K562 (cell line): Measurements from ENCODE around the gene MFN1. TPM values are rescaled to one million over a fixed set of nuclear protein-coding genes. Genes with fewer than 3 reads are reported as not detected.

ENCODE experiments used
- ARHGAP35 ChIP-seq: fragments of 450-650 bp; IDR thresholded peaks from 2 replicates; pipeline ENCODE4 v1.6.1; 2018; ENCODE audit not compliant: partially characterized antibody
- CBFA2T2 ChIP-seq: fragments of 450-650 bp; conservative IDR thresholded peaks from 2 replicates; pipeline ENCODE4 v1.6.1; 2017; ENCODE audit warnings: mild to moderate bottlenecking
- ESRRB ChIP-seq: fragments of 250-450 bp; sonication (Bioruptor Pico); IDR thresholded peaks from 2 replicates; pipeline ENCODE4 v1.5.0; 2020; ENCODE audit warnings: mild to moderate bottlenecking, moderate library complexity, borderline replicate concordance
- ETV5 ChIP-seq: sonication (generic); formaldehyde crosslinking; IDR thresholded peaks from 2 replicates; pipeline ENCODE4 v1.4.0; 2020; ENCODE audit warnings: low read depth, mild to moderate bottlenecking, missing genetic modification reagents
- FOXK2 ChIP-seq, 2 experiments: fragments of 450-650 bp; IDR thresholded peaks in 1 of 2; conservative IDR thresholded peaks in 1 of 2; 2 replicates each; pipeline ENCODE4 v1.6.1; 2016; ENCODE audit warnings: low read depth in 2 of 2, mild to moderate bottlenecking in 1 of 2
- GATA2 ChIP-seq: sonication (generic); formaldehyde crosslinking; IDR thresholded peaks from 2 replicates; pipeline ENCODE4 v1.4.0; 2020; ENCODE audit warnings: mild to moderate bottlenecking, missing genetic modification reagents
- NELFE ChIP-seq: IDR thresholded peaks from 2 replicates; pipeline ENCODE4 v1.6.1; 2011; ENCODE audit warnings: mild to moderate bottlenecking; ENCODE audit not compliant: insufficient read depth, insufficient read length
- NR1H2 ChIP-seq: sonication (generic); formaldehyde crosslinking; IDR thresholded peaks from 2 replicates; pipeline ENCODE4 v1.4.0; 2020; ENCODE audit warnings: mild to moderate bottlenecking, missing genetic modification reagents
- PML ChIP-seq: IDR thresholded peaks from 2 replicates; pipeline ENCODE4 v1.6.1; 2012; ENCODE audit warnings: low read length, inconsistent platforms
- PTBP1 ChIP-seq: fragments of 200-400 bp; formaldehyde crosslinking; IDR thresholded peaks from 2 replicates; pipeline ENCODE4 v1.6.1; 2017; ENCODE audit warnings: low read depth, low read length
- RBM39 ChIP-seq: fragments of 200-400 bp; formaldehyde crosslinking; optimal IDR thresholded peaks from 2 replicates; pipeline ENCODE3; 2018; ENCODE audit warnings: low read depth, low read length
- SOX6 ChIP-seq: fragments of 450-650 bp; IDR thresholded peaks from 2 replicates; pipeline ENCODE4 v1.6.1; 2014; ENCODE audit warnings: mild to moderate bottlenecking
- TAF15 ChIP-seq: fragments of 200-400 bp; formaldehyde crosslinking; IDR thresholded peaks from 2 replicates; pipeline ENCODE4 v1.6.1; 2017; ENCODE audit warnings: mild to moderate bottlenecking, low read depth, low read length, moderate library complexity
- TCF7 ChIP-seq: sonication (generic); IDR thresholded peaks from 2 replicates; pipeline ENCODE4 v1.6.1; 2016; ENCODE audit warnings: antibody characterized with exemption, borderline replicate concordance
- TSC22D4 ChIP-seq: fragments of 450-650 bp; IDR thresholded peaks from 2 replicates; pipeline ENCODE4 v1.6.1; 2016; ENCODE audit warnings: missing genetic modification characterization, missing biosample characterization, control low read depth
- polyA plus RNA-seq, 8 experiments: library from polyadenylated mRNA; depleted of rRNA in 4 of 8; stranded (reverse) in 5 of 8; unstranded in 3 of 8; fragments of >200 nt; fragmentation: Nextera tagmentation in 2 of 8; fragmentation: Illumina TruSeq in 1 of 8; extraction: Ambion mirVana in 2 of 8; extraction: Trizol in 1 of 8; gene quantifications; 2 replicates each; pipeline versions ENCODE4 v1.2.1 to v1.2.3, GENCODE V29; 2011 to 2014; ENCODE audit warnings: inconsistent platforms in 1 of 8, missing spikeins in 1 of 8
- total RNA-seq, 7 experiments: library from RNA; depleted of rRNA in 6 of 7; stranded (reverse); fragments of >200 nt in 6 of 7; fragmentation: Illumina TruSeq in 2 of 7; extraction: Trizol in 2 of 7; gene quantifications; 2 replicates each; pipeline versions ENCODE4 v1.2.1 to v1.2.3, GENCODE V29; 2011 to 2021; ENCODE audit warnings: low replicate concordance in 1 of 7
- TF ChIP-seq, protein P1 (sequence below): fragments of 250-450 bp; sonication (Bioruptor Pico); IDR thresholded peaks from 2 replicates; pipeline ENCODE4 v1.5.0; 2020; ENCODE audit warnings: mild to moderate bottlenecking, borderline replicate concordance
- TF ChIP-seq, protein P2 (sequence below): fragments of 250-450 bp; sonication (Bioruptor Pico); IDR thresholded peaks from 2 replicates; pipeline ENCODE4 v1.5.0; 2020; ENCODE audit warnings: mild to moderate bottlenecking
- TF ChIP-seq, protein P3 (sequence below), 2 experiments: fragments of 150-350 bp in 1 of 2; IDR thresholded peaks; 2 replicates each; pipeline ENCODE4 v1.6.1; 2012 to 2016; ENCODE audit warnings: low read depth in 2 of 2, low read length in 2 of 2, mild to moderate bottlenecking in 1 of 2, moderate library complexity in 1 of 2
- TF ChIP-seq, protein P4 (sequence below): fragments of 200-400 bp; formaldehyde crosslinking; IDR thresholded peaks from 2 replicates; pipeline ENCODE4 v1.6.1; 2017; ENCODE audit warnings: mild to moderate bottlenecking, low read depth, low read length, moderate library complexity

The MFN1 gene
- total and polyA plus RNA-seq, 9 of the 15 experiments (the other 6 are each of a cell fraction or from before 2014, with no cell fraction given): 10.5 to 42.7 (median 22.6) TPM

DNA sequence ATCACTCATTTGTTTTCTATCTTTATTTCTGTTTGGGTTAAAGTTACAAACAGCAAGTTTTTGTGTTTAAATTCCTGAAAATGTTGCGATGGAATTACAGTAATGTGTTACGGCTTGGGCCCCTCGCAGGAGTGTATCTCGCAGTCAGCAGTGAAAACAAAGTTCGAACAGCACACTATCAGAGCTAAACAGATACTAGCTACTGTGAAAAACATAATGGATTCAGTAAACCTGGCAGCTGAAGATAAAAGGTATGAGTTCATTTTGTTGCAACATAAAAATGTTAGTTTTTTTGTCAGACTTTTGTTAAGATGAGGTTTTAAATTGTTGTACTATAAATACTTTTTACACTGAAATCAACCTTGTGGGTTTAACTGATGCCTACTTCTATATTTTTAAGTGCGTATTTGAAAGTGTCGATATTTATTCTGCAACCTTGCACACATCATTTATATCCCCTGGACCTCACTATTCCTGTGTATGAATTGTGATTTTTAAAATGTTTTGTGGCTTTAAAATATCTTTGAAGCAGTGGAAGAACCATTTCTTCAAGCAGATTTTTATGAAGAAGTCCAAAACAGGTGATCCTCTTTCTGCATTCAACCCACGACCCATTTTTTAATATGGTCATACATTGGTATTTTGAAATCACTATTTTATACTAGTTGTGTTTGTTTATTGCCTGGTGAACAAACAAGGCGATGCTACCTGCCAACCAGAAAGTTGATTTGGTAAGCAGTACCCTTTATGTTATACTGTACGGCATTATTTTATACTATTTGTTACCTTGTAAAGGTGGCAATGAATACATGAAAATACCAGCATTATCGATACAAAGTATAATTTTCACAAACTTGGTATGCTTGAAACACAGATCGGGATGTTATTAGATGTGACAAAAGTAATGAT is 27.8 kb downstream of the MFN1 start (continued):
- TF ChIP-seq, protein P1, sequence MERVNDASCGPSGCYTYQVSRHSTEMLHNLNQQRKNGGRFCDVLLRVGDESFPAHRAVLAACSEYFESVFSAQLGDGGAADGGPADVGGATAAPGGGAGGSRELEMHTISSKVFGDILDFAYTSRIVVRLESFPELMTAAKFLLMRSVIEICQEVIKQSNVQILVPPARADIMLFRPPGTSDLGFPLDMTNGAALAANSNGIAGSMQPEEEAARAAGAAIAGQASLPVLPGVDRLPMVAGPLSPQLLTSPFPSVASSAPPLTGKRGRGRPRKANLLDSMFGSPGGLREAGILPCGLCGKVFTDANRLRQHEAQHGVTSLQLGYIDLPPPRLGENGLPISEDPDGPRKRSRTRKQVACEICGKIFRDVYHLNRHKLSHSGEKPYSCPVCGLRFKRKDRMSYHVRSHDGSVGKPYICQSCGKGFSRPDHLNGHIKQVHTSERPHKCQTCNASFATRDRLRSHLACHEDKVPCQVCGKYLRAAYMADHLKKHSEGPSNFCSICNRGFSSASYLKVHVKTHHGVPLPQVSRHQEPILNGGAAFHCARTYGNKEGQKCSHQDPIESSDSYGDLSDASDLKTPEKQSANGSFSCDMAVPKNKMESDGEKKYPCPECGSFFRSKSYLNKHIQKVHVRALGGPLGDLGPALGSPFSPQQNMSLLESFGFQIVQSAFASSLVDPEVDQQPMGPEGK (CRISPR knock-in tag): no peak
- TF ChIP-seq ARHGAP35 (no peak), FOXK2 (conservative IDR thresholded peaks at IDR 0.05 in 1 of 2, IDR thresholded peaks at IDR 0.05 in 1 of 2; ENCODE audit: low read depth in 2 of 2) (peak; percentile 44 to 56; a peak in 2 of 4 replicates), ESRRB (CRISPR knock-in tag) (no peak), SOX6 (peak; percentile 100), GATA2 (CRISPR knock-in tag) (peak; percentile 94), NR1H2 (no peak), ETV5 (CRISPR knock-in tag) (no peak), RBM39 (no peak), TSC22D4 (tag) (no peak), CBFA2T2 (peak; percentile 97), PTBP1 (no peak), TCF7 (no peak), PML (peak; percentile 99), NELFE (no peak), TAF15 (no peak)
- TF ChIP-seq, protein P2, sequence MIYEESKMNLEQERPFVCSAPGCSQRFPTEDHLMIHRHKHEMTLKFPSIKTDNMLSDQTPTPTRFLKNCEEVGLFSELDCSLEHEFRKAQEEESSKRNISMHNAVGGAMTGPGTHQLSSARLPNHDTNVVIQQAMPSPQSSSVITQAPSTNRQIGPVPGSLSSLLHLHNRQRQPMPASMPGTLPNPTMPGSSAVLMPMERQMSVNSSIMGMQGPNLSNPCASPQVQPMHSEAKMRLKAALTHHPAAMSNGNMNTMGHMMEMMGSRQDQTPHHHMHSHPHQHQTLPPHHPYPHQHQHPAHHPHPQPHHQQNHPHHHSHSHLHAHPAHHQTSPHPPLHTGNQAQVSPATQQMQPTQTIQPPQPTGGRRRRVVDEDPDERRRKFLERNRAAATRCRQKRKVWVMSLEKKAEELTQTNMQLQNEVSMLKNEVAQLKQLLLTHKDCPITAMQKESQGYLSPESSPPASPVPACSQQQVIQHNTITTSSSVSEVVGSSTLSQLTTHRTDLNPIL: no peak
- TF ChIP-seq, protein P3, sequence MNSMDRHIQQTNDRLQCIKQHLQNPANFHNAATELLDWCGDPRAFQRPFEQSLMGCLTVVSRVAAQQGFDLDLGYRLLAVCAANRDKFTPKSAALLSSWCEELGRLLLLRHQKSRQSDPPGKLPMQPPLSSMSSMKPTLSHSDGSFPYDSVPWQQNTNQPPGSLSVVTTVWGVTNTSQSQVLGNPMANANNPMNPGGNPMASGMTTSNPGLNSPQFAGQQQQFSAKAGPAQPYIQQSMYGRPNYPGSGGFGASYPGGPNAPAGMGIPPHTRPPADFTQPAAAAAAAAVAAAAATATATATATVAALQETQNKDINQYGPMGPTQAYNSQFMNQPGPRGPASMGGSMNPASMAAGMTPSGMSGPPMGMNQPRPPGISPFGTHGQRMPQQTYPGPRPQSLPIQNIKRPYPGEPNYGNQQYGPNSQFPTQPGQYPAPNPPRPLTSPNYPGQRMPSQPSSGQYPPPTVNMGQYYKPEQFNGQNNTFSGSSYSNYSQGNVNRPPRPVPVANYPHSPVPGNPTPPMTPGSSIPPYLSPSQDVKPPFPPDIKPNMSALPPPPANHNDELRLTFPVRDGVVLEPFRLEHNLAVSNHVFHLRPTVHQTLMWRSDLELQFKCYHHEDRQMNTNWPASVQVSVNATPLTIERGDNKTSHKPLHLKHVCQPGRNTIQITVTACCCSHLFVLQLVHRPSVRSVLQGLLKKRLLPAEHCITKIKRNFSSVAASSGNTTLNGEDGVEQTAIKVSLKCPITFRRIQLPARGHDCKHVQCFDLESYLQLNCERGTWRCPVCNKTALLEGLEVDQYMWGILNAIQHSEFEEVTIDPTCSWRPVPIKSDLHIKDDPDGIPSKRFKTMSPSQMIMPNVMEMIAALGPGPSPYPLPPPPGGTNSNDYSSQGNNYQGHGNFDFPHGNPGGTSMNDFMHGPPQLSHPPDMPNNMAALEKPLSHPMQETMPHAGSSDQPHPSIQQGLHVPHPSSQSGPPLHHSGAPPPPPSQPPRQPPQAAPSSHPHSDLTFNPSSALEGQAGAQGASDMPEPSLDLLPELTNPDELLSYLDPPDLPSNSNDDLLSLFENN (IDR thresholded peaks at IDR 0.05; ENCODE audit: low read depth in 2 of 2, low read length in 2 of 2): peak in 1 of 2 experiments; percentile 97; a peak in 2 of 4 replicates
- TF ChIP-seq, protein P4, sequence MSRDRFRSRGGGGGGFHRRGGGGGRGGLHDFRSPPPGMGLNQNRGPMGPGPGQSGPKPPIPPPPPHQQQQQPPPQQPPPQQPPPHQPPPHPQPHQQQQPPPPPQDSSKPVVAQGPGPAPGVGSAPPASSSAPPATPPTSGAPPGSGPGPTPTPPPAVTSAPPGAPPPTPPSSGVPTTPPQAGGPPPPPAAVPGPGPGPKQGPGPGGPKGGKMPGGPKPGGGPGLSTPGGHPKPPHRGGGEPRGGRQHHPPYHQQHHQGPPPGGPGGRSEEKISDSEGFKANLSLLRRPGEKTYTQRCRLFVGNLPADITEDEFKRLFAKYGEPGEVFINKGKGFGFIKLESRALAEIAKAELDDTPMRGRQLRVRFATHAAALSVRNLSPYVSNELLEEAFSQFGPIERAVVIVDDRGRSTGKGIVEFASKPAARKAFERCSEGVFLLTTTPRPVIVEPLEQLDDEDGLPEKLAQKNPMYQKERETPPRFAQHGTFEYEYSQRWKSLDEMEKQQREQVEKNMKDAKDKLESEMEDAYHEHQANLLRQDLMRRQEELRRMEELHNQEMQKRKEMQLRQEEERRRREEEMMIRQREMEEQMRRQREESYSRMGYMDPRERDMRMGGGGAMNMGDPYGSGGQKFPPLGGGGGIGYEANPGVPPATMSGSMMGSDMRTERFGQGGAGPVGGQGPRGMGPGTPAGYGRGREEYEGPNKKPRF: no peak
